LNCaP clone FGC (cell line): Measurements from ENCODE around the gene SELENOO.

Source experiments
- DNase-seq: peaks from one replicate; pipeline ENCODE4 v3.0.0-alpha.2; 2011; ENCODE audit warnings: low read depth
- H3K4me3 ChIP-seq: 2 replicates; pipeline ENCODE4 v1.5.1; 2011; ENCODE audit warnings: mild to moderate bottlenecking, low read depth, low read length, control low read depth
- CTCF ChIP-seq: IDR thresholded peaks from 2 replicates; pipeline ENCODE4 v1.5.1; 2012; ENCODE audit warnings: mild to moderate bottlenecking; ENCODE audit not compliant: control insufficient read depth, insufficient read depth; ENCODE audit errors: extremely low read depth

Gene SELENOO

GRCh38 chr22:50188356-50188755 lies 12.5 kb upstream of the SELENOO start:
- DNase-seq: no peak
- TF ChIP-seq CTCF: no peak
- no peak overlapping the region for H3K4me3 ChIP-seq

- no peak for DNase-seq
- H3K4me3 ChIP-seq: no peak overlapping the region
- no peak for TF ChIP-seq CTCF
Observed at GRCh38 chr22:50189184-50189848, 11.5 kb upstream of the SELENOO start.

GRCh38 chr22:50189849-50190181 lies 11.0 kb upstream of the SELENOO start:
- no peak for TF ChIP-seq CTCF
- no peak for DNase-seq
- H3K4me3 ChIP-seq: peak overlapping the region; percentile 58

GRCh38 chr22:50190182-50190940 lies 10.4 kb upstream of the SELENOO start:
- no peak for DNase-seq
- peak; percentile 38; the same call in 1 of the 2 replicates for TF ChIP-seq CTCF
- H3K4me3 ChIP-seq: peak overlapping the region; percentile 58

GRCh38 chr22:50190941-50191741 lies 9.7 kb upstream of the SELENOO start:
- peak overlapping the region; percentile 58 for H3K4me3 ChIP-seq
- no peak for DNase-seq
- no peak for TF ChIP-seq CTCF

GRCh38 chr22:50192436-50193204 lies 8.2 kb upstream of the SELENOO start:
- DNase-seq: no peak
- H3K4me3 ChIP-seq: no peak overlapping the region
- TF ChIP-seq CTCF: no peak
